BLaER1 treated with 17β-estradiol and CSF1 and Interleukin-3, amounts not matched to agents 10 nM and 100 nM (cell line): ENCODE measurements around the gene CCNA1.
A peak's percentile ranks its signal among the peaks of the same experiment; 100 is the strongest.

ENCODE experiments used
- H3K27ac ChIP-seq, 11 experiments: shearing (Covaris generic); formaldehyde crosslinking; 2 replicates each; pipeline ENCODE4 v1.8.1; 2022
- H3K27me3 ChIP-seq, 11 experiments: shearing (Covaris generic); formaldehyde crosslinking; 2 replicates each; pipeline ENCODE4 v1.8.1; 2022
- H3K36me3 ChIP-seq, 11 experiments: shearing (Covaris generic); formaldehyde crosslinking; 2 replicates each; pipeline ENCODE4 v1.8.1; 2022
- H3K4me1 ChIP-seq, 10 experiments: shearing (Covaris generic); formaldehyde crosslinking; 2 replicates each; pipeline ENCODE4 v1.8.1; 2022
- H3K4me2 ChIP-seq, 11 experiments: shearing (Covaris generic); formaldehyde crosslinking; 2 replicates each; pipeline ENCODE4 v1.8.1; 2022
- H3K4me3 ChIP-seq, 10 experiments: shearing (Covaris generic); formaldehyde crosslinking; 2 replicates each; pipeline ENCODE4 v1.8.1; 2022
- H3K9ac ChIP-seq, 11 experiments: shearing (Covaris generic); formaldehyde crosslinking; 2 replicates each; pipeline ENCODE4 v1.8.1; 2022
- H3K9me3 ChIP-seq, 11 experiments: shearing (Covaris generic); formaldehyde crosslinking; replicated peaks in 1 of 11; 2 replicates each; pipeline ENCODE4 v1.8.1; 2022
- H4K20me1 ChIP-seq, 11 experiments: shearing (Covaris generic); formaldehyde crosslinking; 2 replicates each; pipeline ENCODE4 v1.8.1; 2022
- Cebpa-rat ChIP-seq, 11 experiments: shearing (Covaris generic); IDR thresholded peaks; 2 replicates each; pipeline ENCODE4 v1.8.1; 2022

CCNA1 gene

GRCh38 chr13:36436811-36437210, 4.5 kb downstream of the CCNA1 start:
- 0 out of 22 replicates have a peak overlapping the region, but pooled peaks of 1 of the 11 experiments have one; percentile 42 for H3K9ac ChIP-seq
- TF ChIP-seq Cebpa-rat (IDR thresholded peaks at IDR 0.05), result no peak
- peak overlapping the region in 9 of 11 experiments; percentile 36 to 99 (median 85); a peak in 18 of 22 replicates for H3K4me2 ChIP-seq
- H3K4me3 ChIP-seq, result peak overlapping the region in 5 of 10 experiments; percentile 22 to 90 (median 86); a peak in 7 of 20 replicates
- H4K20me1 ChIP-seq, result peaks cover 0 to 58% (median 0%) of the 10 kb centered on the region in 11 experiments; a peak in 6 of 22 replicates
- peaks cover 0 to 5% (median 0%) of the 10 kb centered on the region in 11 experiments; a peak in 2 of 22 replicates for H3K9me3 ChIP-seq
- peaks cover 0 to 82% (median 44%) of the 10 kb centered on the region in 11 experiments; a peak in 16 of 22 replicates for H3K36me3 ChIP-seq
- peak overlapping the region in 5 of 11 experiments; percentile 7 to 44 (median 30); a peak in 8 of 22 replicates for H3K27ac ChIP-seq
- peaks cover 0 to 27% (median 19%) of the 10 kb centered on the region in 11 experiments; a peak in 18 of 22 replicates for H3K27me3 ChIP-seq
- peaks cover 2 to 64% (median 36%) of the 10 kb centered on the region in 10 experiments; a peak in 19 of 20 replicates for H3K4me1 ChIP-seq

- Histone ChIP-seq H3K27me3 (peaks cover 0 to 7% (median 0%) of the 10 kb centered on the region in 11 experiments; a peak in 4 of 22 replicates), H3K4me2 (peak overlapping the region in 5 of 11 experiments; percentile 2 to 92 (median 31); a peak in 6 of 22 replicates), H3K9ac (no peak overlapping the region), H3K4me3 (no peak overlapping the region), H3K27ac (no peak overlapping the region), H3K36me3 (peaks cover 0 to 99% (median 64%) of the 10 kb centered on the region in 11 experiments; a peak in 16 of 22 replicates), H3K4me1 (peaks cover 0 to 71% (median 32%) of the 10 kb centered on the region in 10 experiments; a peak in 15 of 20 replicates), H3K9me3 (peaks cover 0 to 10% (median 0%) of the 10 kb centered on the region in 11 experiments; a peak in 3 of 22 replicates), H4K20me1 (peaks cover 0 to 45% (median 0%) of the 10 kb centered on the region in 11 experiments; a peak in 6 of 22 replicates)
- no peak for TF ChIP-seq Cebpa-rat (IDR thresholded peaks at IDR 0.05)
These were observed 6.5 kb downstream of the CCNA1 start for GRCh38 chr13:36438594-36439483.

GRCh38 chr13:36445278-36445677, 13.0 kb downstream of the CCNA1 start:
- Histone ChIP-seq H3K4me2 (peak overlapping the region in 6 of 11 experiments; percentile 20 to 66 (median 43); a peak in 10 of 22 replicates), H4K20me1 (0 out of 22 replicates have a peak, but pooled peaks cover 0 to 3% (median 0%) of the 10 kb centered on the region in 11 experiments), H3K36me3 (peaks cover 0 to 41% (median 36%) of the 10 kb centered on the region in 11 experiments; a peak in 16 of 22 replicates), H3K9ac (no peak overlapping the region), H3K27me3 (no peaks in the 10 kb centered on the region), H3K9me3 (peaks cover 0 to 6% (median 0%) of the 10 kb centered on the region in 11 experiments; a peak in 2 of 22 replicates), H3K4me3 (no peak overlapping the region), H3K27ac (peak overlapping the region in 6 of 11 experiments; percentile 19 to 60 (median 48); a peak in 10 of 22 replicates), H3K4me1 (peaks cover 3 to 62% (median 25%) of the 10 kb centered on the region in 10 experiments; a peak in 18 of 20 replicates)
- TF ChIP-seq Cebpa-rat (IDR thresholded peaks at IDR 0.05), result no peak

- Histone ChIP-seq H3K9ac (no peak overlapping the region), H3K4me3 (no peak overlapping the region), H3K9me3 (peaks cover 0 to 6% (median 0%) of the 10 kb centered on the region in 11 experiments; a peak in 2 of 22 replicates), H3K36me3 (peaks cover 0 to 34% (median 29%) of the 10 kb centered on the region in 11 experiments; a peak in 16 of 22 replicates), H4K20me1 (0 out of 22 replicates have a peak, but pooled peaks cover 0 to 3% (median 0%) of the 10 kb centered on the region in 11 experiments), H3K27ac (peak overlapping the region in 4 of 11 experiments; percentile 5 to 60 (median 53); a peak in 5 of 22 replicates), H3K4me2 (peak overlapping the region in 4 of 11 experiments; percentile 20 to 66 (median 57); a peak in 8 of 22 replicates), H3K4me1 (peaks cover 9 to 68% (median 31%) of the 10 kb centered on the region in 10 experiments; a peak in 19 of 20 replicates), H3K27me3 (no peaks in the 10 kb centered on the region)
- TF ChIP-seq Cebpa-rat (IDR thresholded peaks at IDR 0.05), result no peak
These were observed 13.6 kb downstream of the CCNA1 start for GRCh38 chr13:36445891-36446351.

- Histone ChIP-seq H3K9me3 (peaks cover 0 to 6% (median 0%) of the 10 kb centered on the region in 11 experiments; a peak in 2 of 22 replicates), H3K4me1 (peaks cover 22 to 79% (median 47%) of the 10 kb centered on the region in 10 experiments), H4K20me1 (no peaks in the 10 kb centered on the region), H3K27me3 (no peaks in the 10 kb centered on the region), H3K36me3 (peaks cover 0 to 18% (median 13%) of the 10 kb centered on the region in 11 experiments; a peak in 14 of 22 replicates), H3K9ac (no peak overlapping the region), H3K4me3 (no peak overlapping the region), H3K4me2 (peak overlapping the region in 4 of 11 experiments; percentile 19 to 35 (median 21); a peak in 3 of 22 replicates), H3K27ac (no peak overlapping the region)
- no peak for TF ChIP-seq Cebpa-rat (IDR thresholded peaks at IDR 0.05)
These were observed 15.2 kb downstream of the CCNA1 start for GRCh38 chr13:36447501-36447900.

GRCh38 chr13:36450534-36450933, 18.2 kb downstream of the CCNA1 start:
- Histone ChIP-seq H3K27me3 (no peaks in the 10 kb centered on the region), H3K4me2 (peak overlapping the region; percentile 30 to 79 (median 67); a peak in 20 of 22 replicates), H3K9ac (peak overlapping the region in 4 of 11 experiments; percentile 46 to 66 (median 58); a peak in 5 of 22 replicates), H4K20me1 (no peaks in the 10 kb centered on the region), H3K4me1 (peaks cover 27 to 77% (median 51%) of the 10 kb centered on the region in 10 experiments), H3K36me3 (no peaks in the 10 kb centered on the region), H3K27ac (peak overlapping the region in 9 of 11 experiments; percentile 21 to 82 (median 75); a peak in 17 of 22 replicates), H3K4me3 (no peak overlapping the region), H3K9me3 (peaks cover 0 to 6% (median 0%) of the 10 kb centered on the region in 11 experiments; a peak in 1 of 22 replicates)
- no peak for TF ChIP-seq Cebpa-rat (IDR thresholded peaks at IDR 0.05)

GRCh38 chr13:36453516-36453915, 21.2 kb downstream of the CCNA1 start:
- no peak for TF ChIP-seq Cebpa-rat (IDR thresholded peaks at IDR 0.05)
- Histone ChIP-seq H3K9me3 (peaks cover 0 to 6% (median 0%) of the 10 kb centered on the region in 11 experiments; a peak in 1 of 22 replicates), H4K20me1 (no peaks in the 10 kb centered on the region), H3K36me3 (no peaks in the 10 kb centered on the region), H3K9ac (peak overlapping the region in 2 of 11 experiments; percentile 11 to 26; a peak in 1 of 22 replicates), H3K27ac (peak overlapping the region in 7 of 11 experiments; percentile 62 to 82 (median 76); a peak in 12 of 22 replicates), H3K4me1 (peaks cover 27 to 70% (median 47%) of the 10 kb centered on the region in 10 experiments), H3K27me3 (no peaks in the 10 kb centered on the region), H3K4me2 (peak overlapping the region in 7 of 11 experiments; percentile 53 to 79 (median 72); a peak in 11 of 22 replicates), H3K4me3 (no peak overlapping the region)

GRCh38 chr13:36454121-36454520, 21.8 kb downstream of the CCNA1 start:
- Histone ChIP-seq H4K20me1 (no peaks in the 10 kb centered on the region), H3K9me3 (peaks cover 0 to 6% (median 0%) of the 10 kb centered on the region in 11 experiments; a peak in 1 of 22 replicates), H3K27me3 (no peaks in the 10 kb centered on the region), H3K36me3 (no peaks in the 10 kb centered on the region), H3K4me3 (no peak overlapping the region), H3K9ac (no peak overlapping the region), H3K4me2 (peak overlapping the region in 5 of 11 experiments; percentile 68 to 79 (median 73); a peak in 6 of 22 replicates), H3K4me1 (peaks cover 27 to 70% (median 47%) of the 10 kb centered on the region in 10 experiments), H3K27ac (peak overlapping the region in 1 of 11 experiments; percentile 79; a peak in 1 of 22 replicates)
- TF ChIP-seq Cebpa-rat (IDR thresholded peaks at IDR 0.05), result no peak
